Sciatic nerve (tissue), 1 donor: ENCODE data around the gene FNDC1. TPM values are rescaled to one million over a fixed set of nuclear protein-coding genes. Genes with fewer than 3 reads are reported as not detected.

ENCODE experiments used
- total RNA-seq: library from RNA; stranded (reverse); fragmentation: NEBNext Ultra II Directional; extraction: Animal tissue kit (Norgen Biotek cat#: 25700); gene quantifications from one replicate; pipeline ENCODE4 v1.2.1, GENCODE V29; 2021
- donor health status: DM: no; HTN: no; CAD: no.

Gene FNDC1
- total RNA-seq, 1 donor from 2014 or later: 13.7 TPM

Other genes with a start within 250 kb of the FNDC1 start
- gene RSPH3, start 169.2 kb upstream of the FNDC1 start, total RNA-seq: 11.1 TPM
- 8.0 TPM for gene TAGAP, start 124.4 kb upstream of the FNDC1 start, total RNA-seq